MM.1S (cell line): Measurements from ENCODE around the gene PAFAH1B2.

Experiments
- EZH2phosphoT487 ChIP-seq: fragments of 300-600 bp; sonication (generic); IDR thresholded peaks from 2 replicates; pipeline ENCODE4 v1.6.1; 2018; ENCODE audit warnings: antibody characterized with exemption, low read length
- TF ChIP-seq, protein P1 (sequence below): fragments of 300-600 bp; sonication (generic); IDR thresholded peaks from 2 replicates; pipeline ENCODE4 v1.5.1; 2016; ENCODE audit warnings: antibody characterized with exemption, low read length, mixed read lengths

GRCh38 chr11:117159892-117160291 lies 15.8 kb downstream of the PAFAH1B2 start:
- TF ChIP-seq, protein P1, sequence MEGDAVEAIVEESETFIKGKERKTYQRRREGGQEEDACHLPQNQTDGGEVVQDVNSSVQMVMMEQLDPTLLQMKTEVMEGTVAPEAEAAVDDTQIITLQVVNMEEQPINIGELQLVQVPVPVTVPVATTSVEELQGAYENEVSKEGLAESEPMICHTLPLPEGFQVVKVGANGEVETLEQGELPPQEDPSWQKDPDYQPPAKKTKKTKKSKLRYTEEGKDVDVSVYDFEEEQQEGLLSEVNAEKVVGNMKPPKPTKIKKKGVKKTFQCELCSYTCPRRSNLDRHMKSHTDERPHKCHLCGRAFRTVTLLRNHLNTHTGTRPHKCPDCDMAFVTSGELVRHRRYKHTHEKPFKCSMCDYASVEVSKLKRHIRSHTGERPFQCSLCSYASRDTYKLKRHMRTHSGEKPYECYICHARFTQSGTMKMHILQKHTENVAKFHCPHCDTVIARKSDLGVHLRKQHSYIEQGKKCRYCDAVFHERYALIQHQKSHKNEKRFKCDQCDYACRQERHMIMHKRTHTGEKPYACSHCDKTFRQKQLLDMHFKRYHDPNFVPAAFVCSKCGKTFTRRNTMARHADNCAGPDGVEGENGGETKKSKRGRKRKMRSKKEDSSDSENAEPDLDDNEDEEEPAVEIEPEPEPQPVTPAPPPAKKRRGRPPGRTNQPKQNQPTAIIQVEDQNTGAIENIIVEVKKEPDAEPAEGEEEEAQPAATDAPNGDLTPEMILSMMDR, result no peak
- TF ChIP-seq EZH2phosphoT487, result no peak
